PC-9 (cell line): ENCODE data around the gene MGRN1.

Experiments used
- EZH2 ChIP-seq: fragments of 200-600 bp; sonication (generic); IDR thresholded peaks from 2 replicates; pipeline ENCODE4 v1.8.0; 2017; ENCODE audit warnings: antibody characterized with exemption, low read depth
- TF ChIP-seq, protein P1 (sequence below): fragments of 200-600 bp; sonication (generic); conservative IDR thresholded peaks from 2 replicates; pipeline ENCODE4 v1.6.1; 2017; ENCODE audit warnings: mixed run types, antibody characterized with exemption, mild to moderate bottlenecking, moderate library complexity

DNA sequence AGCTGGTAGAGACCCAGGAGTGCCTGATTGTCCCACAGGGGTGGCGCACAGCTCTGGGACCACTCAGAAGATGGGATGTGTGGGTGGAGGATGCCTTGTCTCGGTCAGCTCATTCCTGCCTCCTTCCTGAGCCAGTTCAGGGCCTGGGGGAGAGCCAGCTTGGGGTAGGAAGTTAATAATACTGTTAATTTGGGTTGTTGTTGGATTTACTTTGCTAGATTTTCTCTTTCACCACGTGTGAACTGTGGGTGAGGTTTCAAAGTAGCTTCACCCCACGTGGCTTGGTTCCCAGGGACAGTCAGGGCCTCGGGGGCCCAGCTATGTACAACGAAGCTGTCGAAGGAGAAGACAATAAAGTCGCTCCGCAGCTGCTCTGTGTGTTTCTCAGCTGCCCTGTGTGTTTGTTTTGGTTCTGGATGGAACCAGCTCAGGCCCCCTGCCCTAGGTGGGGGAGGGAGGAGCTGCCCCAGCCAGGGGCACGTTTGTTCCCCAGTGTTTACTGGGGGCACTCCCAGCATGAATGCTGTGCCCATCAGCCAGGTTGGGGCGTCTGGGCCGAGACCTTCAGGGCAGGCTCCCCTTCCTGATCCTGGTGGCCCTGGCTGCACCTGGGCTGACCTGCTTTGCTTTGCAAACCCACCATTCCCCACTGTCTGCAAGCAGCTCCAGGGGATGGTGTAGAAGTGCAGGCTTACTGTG is 71.0 kb downstream of the MGRN1 start:
- TF ChIP-seq, protein P1, sequence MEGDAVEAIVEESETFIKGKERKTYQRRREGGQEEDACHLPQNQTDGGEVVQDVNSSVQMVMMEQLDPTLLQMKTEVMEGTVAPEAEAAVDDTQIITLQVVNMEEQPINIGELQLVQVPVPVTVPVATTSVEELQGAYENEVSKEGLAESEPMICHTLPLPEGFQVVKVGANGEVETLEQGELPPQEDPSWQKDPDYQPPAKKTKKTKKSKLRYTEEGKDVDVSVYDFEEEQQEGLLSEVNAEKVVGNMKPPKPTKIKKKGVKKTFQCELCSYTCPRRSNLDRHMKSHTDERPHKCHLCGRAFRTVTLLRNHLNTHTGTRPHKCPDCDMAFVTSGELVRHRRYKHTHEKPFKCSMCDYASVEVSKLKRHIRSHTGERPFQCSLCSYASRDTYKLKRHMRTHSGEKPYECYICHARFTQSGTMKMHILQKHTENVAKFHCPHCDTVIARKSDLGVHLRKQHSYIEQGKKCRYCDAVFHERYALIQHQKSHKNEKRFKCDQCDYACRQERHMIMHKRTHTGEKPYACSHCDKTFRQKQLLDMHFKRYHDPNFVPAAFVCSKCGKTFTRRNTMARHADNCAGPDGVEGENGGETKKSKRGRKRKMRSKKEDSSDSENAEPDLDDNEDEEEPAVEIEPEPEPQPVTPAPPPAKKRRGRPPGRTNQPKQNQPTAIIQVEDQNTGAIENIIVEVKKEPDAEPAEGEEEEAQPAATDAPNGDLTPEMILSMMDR: no peak
- TF ChIP-seq EZH2: no peak
